GM19035 (cell line): ENCODE data around the gene ANKS4B.
"Not testable (repeated sequence)": the region's sequence is repeated elsewhere in the genome, so short reads cannot be mapped to it uniquely, and the experiment has no call there.

Source experiments
- ATAC-seq: cut with Tn5 transposase; IDR thresholded peaks from one replicate; pipeline ENCODE4 v1.9.1; 2021; ENCODE audit not compliant: unreplicated experiment

Gene ANKS4B

GRCh38 chr16:21260870-21261791 is 27.6 kb downstream of the ANKS4B start:
- ATAC-seq = no peak

GRCh38 chr16:21262779-21263639 is 29.5 kb downstream of the ANKS4B start:
- ATAC-seq = no peak

- peak; percentile 74 for ATAC-seq
Observed at GRCh38 chr16:21263640-21264570, 30.4 kb downstream of the ANKS4B start.

- ATAC-seq = no peak
Observed at GRCh38 chr16:21264571-21265036, 31.1 kb downstream of the ANKS4B start.

GRCh38 chr16:21265104-21265837 is 31.8 kb downstream of the ANKS4B start:
- no peak for ATAC-seq

GRCh38 chr16:21267298-21267697 is 33.8 kb downstream of the ANKS4B start:
- no peak for ATAC-seq

GRCh38 chr16:21268236-21268635 is 34.7 kb downstream of the ANKS4B start:
- no peak for ATAC-seq

GRCh38 chr16:21272253-21272652 is 38.8 kb downstream of the ANKS4B start:
- no peak for ATAC-seq

GRCh38 chr16:21272763-21273162 is 39.3 kb downstream of the ANKS4B start:
- not testable (repeated sequence) for ATAC-seq

- no peak for ATAC-seq
Observed at GRCh38 chr16:21274172-21274726, 40.8 kb downstream of the ANKS4B start.

GRCh38 chr16:21275529-21275928 is 42.0 kb downstream of the ANKS4B start:
- ATAC-seq = no peak

- ATAC-seq = no peak
Observed at GRCh38 chr16:21276090-21276489, 42.6 kb downstream of the ANKS4B start.

GRCh38 chr16:21277045-21277926 is 43.8 kb downstream of the ANKS4B start:
- no peak for ATAC-seq

- no peak for ATAC-seq
Observed at GRCh38 chr16:21277927-21278706, 44.6 kb downstream of the ANKS4B start, which contains the start of gene CRYM. TSS of gene CRYM (minus strand) at chr16:21278290. CDS start at chr16:21278251, 39 bp downstream.

- ATAC-seq = no peak
Observed at GRCh38 chr16:21279501-21279900, 46.0 kb downstream of the ANKS4B start.

- no peak for ATAC-seq
Observed at GRCh38 chr16:21281698-21282389, 48.3 kb downstream of the ANKS4B start.
